HG03378 (cell line): ENCODE results near the gene SLC9A8.
"Not testable (repeated sequence)": the region's sequence is repeated elsewhere in the genome, so short reads cannot be mapped to it uniquely, and the experiment has no call there.

Experiments
- ATAC-seq: cut with Tn5 transposase; IDR thresholded peaks from one replicate; pipeline ENCODE4 v1.9.1; 2021; ENCODE audit warnings: mild to moderate bottlenecking, moderate library complexity; ENCODE audit not compliant: unreplicated experiment

SLC9A8 gene

GRCh38 chr20:49812507-49813304, at the start of gene SLC9A8:
Gene SLC9A8, plus strand, starts transcription at chr20:49812828. Its CDS starts 95 bp downstream, at chr20:49812923.
- ATAC-seq, result peak; percentile 70

GRCh38 chr20:49762940-49763766, 49.5 kb upstream of the SLC9A8 start:
- ATAC-seq, result no peak

GRCh38 chr20:49765413-49765736, 47.3 kb upstream of the SLC9A8 start:
- ATAC-seq, result no peak

GRCh38 chr20:49765846-49766541, 46.6 kb upstream of the SLC9A8 start:
- ATAC-seq, result no peak

GRCh38 chr20:49766979-49767521, 45.6 kb upstream of the SLC9A8 start:
- ATAC-seq, result no peak

- ATAC-seq, result no peak
Observed at GRCh38 chr20:49768204-49769047, 44.2 kb upstream of the SLC9A8 start.

GRCh38 chr20:49769048-49769581, 43.5 kb upstream of the SLC9A8 start:
- no peak for ATAC-seq

- no peak for ATAC-seq
Observed at GRCh38 chr20:49770634-49771033, 42.0 kb upstream of the SLC9A8 start.

- not testable (repeated sequence) for ATAC-seq
Observed at GRCh38 chr20:49774213-49774612, 38.4 kb upstream of the SLC9A8 start.

GRCh38 chr20:49775229-49775693, 37.4 kb upstream of the SLC9A8 start:
- ATAC-seq, result no peak

GRCh38 chr20:49779972-49780371, 32.7 kb upstream of the SLC9A8 start:
- ATAC-seq, result no peak

GRCh38 chr20:49781676-49782075, 31.0 kb upstream of the SLC9A8 start:
- ATAC-seq, result no peak

- ATAC-seq, result not testable (repeated sequence)
Observed at GRCh38 chr20:49782439-49782838, 30.2 kb upstream of the SLC9A8 start.

- ATAC-seq, result not testable (repeated sequence)
Observed at GRCh38 chr20:49783021-49783995, 29.3 kb upstream of the SLC9A8 start.

GRCh38 chr20:49784291-49784690, 28.3 kb upstream of the SLC9A8 start:
- ATAC-seq, result no peak

- no peak for ATAC-seq
Observed at GRCh38 chr20:49785149-49785851, 27.3 kb upstream of the SLC9A8 start.

GRCh38 chr20:49785852-49786175, 26.8 kb upstream of the SLC9A8 start:
- peak; percentile 88 for ATAC-seq

- ATAC-seq, result peak; percentile 29
Observed at GRCh38 chr20:49786196-49786595, 26.4 kb upstream of the SLC9A8 start.
